CD14-positive monocyte (primary cell): Measurements from ENCODE around the gene FGB. TPM values are rescaled to one million over a fixed set of nuclear protein-coding genes. Genes with fewer than 3 reads are reported as not detected.

Experiments used
- DNase-seq, 3 donors: peaks; one replicate each; pipeline ENCODE4 v3.0.0-alpha.2; 2011 to 2022
- H2AFZ ChIP-seq: 2 replicates; pipeline ENCODE4 v1.6.0; 2012; ENCODE audit warnings: mild to moderate bottlenecking, low read depth, low read length, inconsistent platforms; ENCODE audit not compliant: insufficient read depth, poor library complexity, severe bottlenecking
- H3K27ac ChIP-seq, 2 donors: 1 replicate in 1 of 2; 2 replicates in 1 of 2; pipeline ENCODE4 v1.5.1; 2012 to 2013; ENCODE audit warnings: low read length in 2 of 2, control low read depth in 1 of 2, inconsistent platforms in 1 of 2, low read depth in 1 of 2, mild to moderate bottlenecking in 1 of 2
- H3K27me3 ChIP-seq, 2 donors: one replicate each; pipeline versions ENCODE4 v1.6.0 to v1.6.1; 2011 to 2013; ENCODE audit warnings: low read length in 2 of 2; ENCODE audit not compliant: control insufficient read depth in 2 of 2, insufficient read depth in 2 of 2
- H3K36me3 ChIP-seq, 2 donors: replicated peaks in 1 of 2; 1 replicate in 1 of 2; 2 replicates in 1 of 2; pipeline versions ENCODE4 v1.5.1 to v1.6.1; 2012 to 2013; ENCODE audit warnings: low read length in 2 of 2, control low read depth in 1 of 2, inconsistent platforms in 1 of 2, mild to moderate bottlenecking in 1 of 2; ENCODE audit not compliant: insufficient read depth in 2 of 2, control insufficient read depth in 1 of 2
- H3K4me1 ChIP-seq, 2 donors: 1 replicate in 1 of 2; 2 replicates in 1 of 2; pipeline versions ENCODE4 v1.5.1 to v1.6.1; 2012 to 2013; ENCODE audit warnings: low read length in 2 of 2, control low read depth in 1 of 2, inconsistent platforms in 1 of 2, mild to moderate bottlenecking in 1 of 2, moderate library complexity in 1 of 2; ENCODE audit not compliant: insufficient read depth in 2 of 2, control insufficient read depth in 1 of 2
- H3K4me2 ChIP-seq: replicated peaks from 2 replicates; pipeline ENCODE3; 2012; ENCODE audit warnings: low read length, moderate library complexity, mild to moderate bottlenecking; ENCODE audit not compliant: poor library complexity, severe bottlenecking; ENCODE audit errors: extremely low read depth
- H3K4me3 ChIP-seq, 3 experiments: fragments of 200-600 bp in 1 of 3; sonication (generic) in 1 of 3; replicated peaks in 1 of 3; 1 replicate in 2 of 3; 2 replicates in 1 of 3; pipeline ENCODE4 v1.5.1; 2011 to 2013; ENCODE audit warnings: low read length in 3 of 3, mild to moderate bottlenecking in 3 of 3, control low read depth in 2 of 3, low read depth in 2 of 3, inconsistent platforms in 1 of 3, moderate library complexity in 1 of 3
- H3K79me2 ChIP-seq: 2 replicates; pipeline ENCODE4 v1.6.0; 2012; ENCODE audit warnings: mild to moderate bottlenecking, control low read depth, inconsistent platforms, low read length, moderate library complexity; ENCODE audit not compliant: insufficient read depth
- H3K9ac ChIP-seq: 2 replicates; pipeline ENCODE4 v1.6.0; 2017; ENCODE audit warnings: low read length, mild to moderate bottlenecking; ENCODE audit not compliant: insufficient read depth, poor library complexity, severe bottlenecking
- H3K9me3 ChIP-seq, 2 donors: replicated peaks in 1 of 2; 1 replicate in 1 of 2; 2 replicates in 1 of 2; pipeline versions ENCODE4 v1.5.1 to v1.6.1; 2012 to 2013; ENCODE audit warnings: low read length in 2 of 2, control low read depth in 1 of 2; ENCODE audit not compliant: control insufficient read depth in 1 of 2, insufficient read depth in 1 of 2
- H4K20me1 ChIP-seq: 2 replicates; pipeline ENCODE4 v1.6.0; 2012; ENCODE audit warnings: mild to moderate bottlenecking, low read length, control low read depth, moderate library complexity; ENCODE audit not compliant: insufficient read depth
- H3K27ac Mint-ChIP-seq, 7 donors: one replicate each; pipeline ENCODE4 v1.8.0; 2020; ENCODE audit warnings: mild to moderate bottlenecking in 7 of 7, mixed read lengths in 7 of 7, moderate library complexity in 6 of 7, inconsistent platforms in 2 of 7
- H3K27me3 Mint-ChIP-seq, 3 donors: one replicate each; pipeline ENCODE4 v1.8.0; 2021 to 2022; ENCODE audit warnings: low read depth in 3 of 3, mild to moderate bottlenecking in 3 of 3, mixed read lengths in 3 of 3, moderate library complexity in 3 of 3, inconsistent platforms in 1 of 3
- H3K36me3 Mint-ChIP-seq, 2 donors: one replicate each; pipeline ENCODE4 v1.8.0; 2020; ENCODE audit warnings: mixed read lengths in 2 of 2, inconsistent platforms in 1 of 2, mild to moderate bottlenecking in 1 of 2
- H3K4me1 Mint-ChIP-seq: one replicate; pipeline ENCODE4 v1.8.0; 2020; ENCODE audit warnings: mild to moderate bottlenecking, mixed read lengths
- H3K4me3 Mint-ChIP-seq, 2 donors: one replicate each; pipeline ENCODE4 v1.8.0; 2020; ENCODE audit warnings: mild to moderate bottlenecking in 2 of 2, mixed read lengths in 2 of 2, moderate library complexity in 1 of 2
- H3K9me3 Mint-ChIP-seq, 7 donors: one replicate each; pipeline ENCODE4 v1.8.0; 2020 to 2022; ENCODE audit warnings: mixed read lengths in 7 of 7, mild to moderate bottlenecking in 6 of 7, moderate library complexity in 6 of 7, inconsistent platforms in 2 of 7
- WGBS: methylation state at CpG from one replicate; pipeline ENCODE4 v1.1.5; 2013; ENCODE audit warnings: missing lambda C conversion rate; ENCODE audit not compliant: insufficient coverage; 5-methylcytosine and 5-hydroxymethylcytosine counted together
- intact Hi-C, 2 donors: fragments of 100-400 bp; cut with micrococcal nuclease; formaldehyde crosslinking; loops; one replicate each; pipeline versions ENCODE4 v1.15.0 to v1.15.1; 2023
- polyA plus RNA-seq, 3 donors: library from polyadenylated mRNA; depleted of rRNA in 1 of 3; unstranded in 2 of 3; stranded (reverse) in 1 of 3; fragments of 300-500 nt in 2 of 3; fragments of >200 nt in 1 of 3; fragmentation: Illumina TruSeq in 2 of 3; gene quantifications; 1 replicate in 2 of 3; 2 replicates in 1 of 3; pipeline ENCODE4 v1.2.3, GENCODE V29; 2012 to 2021
- TF ChIP-seq, protein P1 (sequence below): fragments of 200-600 bp; IDR thresholded peaks from one replicate; pipeline ENCODE4 v1.8.0; 2022; ENCODE audit warnings: antibody characterized with exemption, mild to moderate bottlenecking

Gene FGB
- polyA plus RNA-seq, 3 donors, result not detected

GRCh38 chr4:154588198-154588597 lies 25.4 kb downstream of the FGB start:
- Histone ChIP-seq H3K79me2 (no peaks in the 10 kb centered on the region), H3K36me3 (no peaks in the 10 kb centered on the region), H4K20me1 (no peaks in the 10 kb centered on the region), H2AFZ (no peak overlapping the region), H3K27ac (no peak overlapping the region), H3K4me1 (no peaks in the 10 kb centered on the region), H3K9me3 (no peaks in the 10 kb centered on the region), H3K4me2 (no peak overlapping the region), H3K27me3 (peaks cover 0 to 2% of the 10 kb centered on the region in 2 donors), H3K4me3 (no peak overlapping the region), H3K9ac (no peak overlapping the region)
- no peaks in the 10 kb centered on the region for H3K36me3 Mint-ChIP-seq
- no peak overlapping the region for H3K27ac Mint-ChIP-seq
- no peak overlapping the region for H3K4me3 Mint-ChIP-seq
- H3K27me3 Mint-ChIP-seq, result peaks cover 6 to 12% (median 6%) of the 10 kb centered on the region in 3 donors
- 100% methylated on average over 1 of the region's 2 CpGs for WGBS
- DNase-seq, result no peak
- TF ChIP-seq, protein P1, sequence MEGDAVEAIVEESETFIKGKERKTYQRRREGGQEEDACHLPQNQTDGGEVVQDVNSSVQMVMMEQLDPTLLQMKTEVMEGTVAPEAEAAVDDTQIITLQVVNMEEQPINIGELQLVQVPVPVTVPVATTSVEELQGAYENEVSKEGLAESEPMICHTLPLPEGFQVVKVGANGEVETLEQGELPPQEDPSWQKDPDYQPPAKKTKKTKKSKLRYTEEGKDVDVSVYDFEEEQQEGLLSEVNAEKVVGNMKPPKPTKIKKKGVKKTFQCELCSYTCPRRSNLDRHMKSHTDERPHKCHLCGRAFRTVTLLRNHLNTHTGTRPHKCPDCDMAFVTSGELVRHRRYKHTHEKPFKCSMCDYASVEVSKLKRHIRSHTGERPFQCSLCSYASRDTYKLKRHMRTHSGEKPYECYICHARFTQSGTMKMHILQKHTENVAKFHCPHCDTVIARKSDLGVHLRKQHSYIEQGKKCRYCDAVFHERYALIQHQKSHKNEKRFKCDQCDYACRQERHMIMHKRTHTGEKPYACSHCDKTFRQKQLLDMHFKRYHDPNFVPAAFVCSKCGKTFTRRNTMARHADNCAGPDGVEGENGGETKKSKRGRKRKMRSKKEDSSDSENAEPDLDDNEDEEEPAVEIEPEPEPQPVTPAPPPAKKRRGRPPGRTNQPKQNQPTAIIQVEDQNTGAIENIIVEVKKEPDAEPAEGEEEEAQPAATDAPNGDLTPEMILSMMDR, result no peak
- H3K4me1 Mint-ChIP-seq, result no peaks in the 10 kb centered on the region
- intact Hi-C loops, result no loop called here
- H3K9me3 Mint-ChIP-seq, result peaks cover 0 to 1% (median 0%) of the 10 kb centered on the region in 7 donors

- no peak for DNase-seq
- no peak overlapping the region for H3K9ac ChIP-seq
- H3K36me3 ChIP-seq, result no peaks in the 10 kb centered on the region
- Mint-ChIP-seq H3K4me3 (no peak overlapping the region), H3K4me1 (no peaks in the 10 kb centered on the region), H3K36me3 (no peaks in the 10 kb centered on the region), H3K9me3 (peaks cover 0 to 1% (median 0%) of the 10 kb centered on the region in 7 donors), H3K27ac (no peak overlapping the region), H3K27me3 (peaks cover 6 to 12% (median 8%) of the 10 kb centered on the region in 3 donors)
- intact Hi-C loops, result no loop called here
- no peaks in the 10 kb centered on the region for H3K9me3 ChIP-seq
- no peak overlapping the region for H2AFZ ChIP-seq
- H3K79me2 ChIP-seq, result no peaks in the 10 kb centered on the region
- no peak overlapping the region for H3K4me2 ChIP-seq
- peaks cover 0 to 2% of the 10 kb centered on the region in 2 donors for H3K27me3 ChIP-seq
- H4K20me1 ChIP-seq, result no peaks in the 10 kb centered on the region
- TF ChIP-seq, protein P1, result no peak
- no peak overlapping the region for H3K27ac ChIP-seq
- 96% methylated on average over 4 of the region's 7 CpGs for WGBS
- H3K4me1 ChIP-seq, result no peaks in the 10 kb centered on the region
- H3K4me3 ChIP-seq, result no peak overlapping the region
Observed at GRCh38 chr4:154589296-154590197, 26.7 kb downstream of the FGB start.
